GM18519 (cell line): Measurements from ENCODE around the gene ZMIZ1.

Experiments used
- ATAC-seq: cut with Tn5 transposase; IDR thresholded peaks from one replicate; pipeline ENCODE4 v1.9.1; 2021; ENCODE audit warnings: mild to moderate bottlenecking, moderate library complexity; ENCODE audit not compliant: unreplicated experiment, low FRiP score

Gene ZMIZ1

DNA sequence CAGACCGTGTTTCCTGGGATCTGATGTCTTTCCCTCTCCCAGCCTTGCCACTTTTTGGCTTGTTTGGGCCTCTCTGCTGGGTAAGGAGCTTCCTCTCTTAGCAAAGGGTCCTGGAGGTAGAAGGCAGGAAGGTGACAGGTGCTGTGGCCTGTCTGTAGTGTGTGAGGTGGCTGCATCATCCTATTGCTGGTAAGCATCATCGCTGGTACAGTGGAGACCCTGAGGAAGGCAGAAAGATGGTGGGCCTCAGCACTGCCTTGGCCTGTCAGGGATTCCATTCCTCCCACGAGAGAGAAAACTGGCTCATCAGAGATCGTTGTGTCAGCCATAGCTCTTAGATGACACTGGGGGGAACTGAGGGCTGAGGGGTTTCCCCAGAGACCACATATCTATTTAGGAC, 46.5 kb downstream of the ZMIZ1 start:
- no peak for ATAC-seq

DNA sequence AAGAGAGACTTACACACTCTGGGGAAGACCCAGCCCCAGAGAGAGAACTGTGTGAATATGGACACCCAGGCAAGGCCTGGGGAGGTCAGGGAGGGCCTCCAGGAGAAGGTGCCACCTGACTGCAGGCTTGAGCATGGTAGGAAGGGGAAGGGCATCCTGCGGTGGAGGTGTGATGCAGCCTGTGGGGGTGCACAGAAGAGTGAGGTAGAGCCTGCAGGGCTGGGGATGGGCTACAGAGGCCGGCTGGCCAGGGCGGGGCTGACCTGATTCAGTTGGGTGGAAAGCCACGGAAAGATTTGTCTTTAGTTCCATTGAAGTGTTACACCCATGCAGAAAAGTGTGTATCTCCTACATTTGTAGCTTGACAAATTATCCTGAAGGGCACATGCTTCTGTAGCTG, 47.6 kb downstream of the ZMIZ1 start:
- ATAC-seq, result no peak

DNA sequence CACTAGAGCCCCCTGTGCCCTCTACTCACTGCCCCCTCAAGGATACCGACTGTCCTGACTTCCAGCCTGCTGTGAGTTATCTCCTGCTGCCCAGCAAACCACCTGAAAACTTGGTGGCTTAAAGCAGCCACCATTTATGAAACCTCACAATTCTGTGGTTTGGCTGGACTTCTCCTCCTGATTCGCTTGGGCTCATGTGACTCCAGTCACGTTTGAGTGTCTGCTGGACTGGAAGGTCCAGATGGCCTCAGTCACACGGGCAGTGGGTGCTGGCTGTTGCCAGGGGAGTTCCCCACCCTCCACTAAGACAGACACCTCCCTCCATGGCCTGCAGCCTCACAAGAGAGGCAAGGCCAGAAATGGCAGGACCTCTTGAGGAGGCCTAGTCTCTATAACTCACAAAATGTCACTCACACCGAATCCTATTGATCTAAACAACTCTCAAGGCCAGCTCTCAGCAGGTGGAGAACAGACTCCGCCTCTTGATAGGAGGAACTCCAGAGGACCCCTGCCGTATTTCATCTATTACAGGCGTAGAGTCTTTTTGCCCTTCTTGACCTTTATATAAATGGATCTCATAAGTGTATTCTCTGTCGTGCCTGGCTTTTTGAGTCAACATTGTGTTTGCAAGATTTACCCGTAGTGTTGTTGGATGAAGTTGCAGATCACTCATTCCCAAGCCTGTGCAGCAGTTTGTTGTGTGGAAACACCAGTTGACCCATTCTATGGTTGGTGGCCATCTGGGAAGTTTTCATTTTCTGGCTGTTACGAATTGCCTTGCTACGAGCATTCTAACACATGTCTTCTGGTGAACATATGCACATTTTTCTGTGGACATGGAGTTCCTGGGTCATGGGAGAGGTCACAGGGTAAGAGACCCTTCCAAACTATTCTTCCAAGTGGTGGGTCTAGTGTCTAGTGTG, 48.3 kb downstream of the ZMIZ1 start:
- no peak for ATAC-seq

DNA sequence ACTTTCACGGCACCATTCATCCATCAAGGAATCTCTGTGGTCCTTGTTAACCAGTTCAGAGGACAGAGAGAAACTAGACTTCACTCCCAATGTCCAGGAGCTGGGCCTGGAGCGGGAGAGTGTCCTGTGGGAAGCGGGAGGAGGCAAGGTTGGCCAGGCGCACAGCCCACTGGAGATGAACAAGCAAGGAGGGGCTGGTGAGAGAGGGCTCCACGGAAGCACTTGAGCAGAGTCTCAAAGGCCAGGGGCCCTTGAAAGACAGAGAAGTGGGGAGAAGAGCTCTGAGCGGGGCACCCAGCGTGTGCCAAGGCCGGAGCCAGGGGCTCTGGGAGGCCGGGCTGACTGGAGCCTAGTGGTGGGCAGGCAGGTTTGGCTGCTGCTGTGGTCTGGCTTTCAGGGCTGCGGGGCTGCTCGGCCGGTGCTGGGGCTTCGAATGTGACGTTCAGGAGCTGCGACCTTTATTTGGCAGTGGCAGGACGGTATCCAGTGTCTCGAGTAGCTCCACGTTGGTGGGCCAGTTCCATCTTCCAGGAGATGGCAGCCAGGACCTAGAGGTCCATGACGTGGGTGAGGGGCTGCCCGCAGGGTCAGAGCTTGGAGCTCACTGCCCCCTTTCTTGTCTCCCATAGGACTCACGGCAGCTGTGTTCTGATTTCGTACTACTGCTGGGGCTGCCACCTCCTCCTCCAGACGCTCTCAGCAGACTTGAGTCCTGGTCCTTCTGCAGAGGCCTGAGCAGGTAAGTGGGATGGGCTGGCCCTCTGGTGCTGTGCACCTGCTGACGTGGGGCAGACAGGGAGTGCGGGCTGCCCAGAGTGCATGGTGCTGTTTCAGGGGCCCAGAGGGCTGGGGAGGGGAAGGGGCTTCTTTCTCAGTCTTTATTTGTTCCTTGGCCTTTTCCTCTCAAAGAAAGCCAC, 49.8 kb downstream of the ZMIZ1 start:
- no peak for ATAC-seq

DNA sequence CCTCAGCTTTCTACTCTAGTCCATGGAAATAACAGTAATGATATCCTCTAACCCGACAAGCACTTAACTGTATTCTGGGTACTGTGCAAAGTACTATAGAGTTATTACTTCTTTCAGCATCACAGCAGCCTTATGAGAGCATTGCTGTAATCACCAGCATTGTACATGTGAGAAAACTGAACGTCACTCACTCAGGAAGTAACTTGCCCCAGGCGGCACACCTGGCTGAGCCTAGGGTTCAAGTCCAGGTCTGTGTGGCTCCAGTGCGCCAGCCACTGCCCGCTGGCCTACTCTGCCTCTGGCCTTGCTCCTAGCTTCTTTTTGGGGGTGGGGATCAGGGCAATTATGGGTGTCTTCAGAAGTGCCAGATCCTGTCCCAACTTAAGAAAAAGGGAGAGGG, 50.5 kb downstream of the ZMIZ1 start:
- no peak for ATAC-seq

DNA sequence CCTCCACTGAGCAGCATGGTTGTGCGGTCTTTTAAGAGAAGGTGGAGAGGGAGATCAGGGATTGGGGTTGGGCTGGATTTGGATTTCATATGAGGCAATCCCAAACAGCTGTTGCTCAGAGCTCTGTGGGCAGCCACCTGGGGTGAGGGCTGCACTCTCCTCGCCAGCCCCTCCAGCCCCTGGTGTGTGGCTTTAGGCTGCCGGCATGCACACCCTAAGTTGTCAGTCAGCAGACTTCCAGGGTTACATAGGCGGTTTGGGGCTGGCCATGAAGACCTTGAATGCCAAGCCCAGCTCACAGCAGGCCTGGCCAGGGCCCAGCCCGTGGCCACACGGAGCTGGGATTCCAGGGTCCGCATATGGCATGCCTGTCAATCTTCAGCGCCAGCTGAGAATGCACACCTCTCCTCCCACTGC, 54.8 kb downstream of the ZMIZ1 start:
- ATAC-seq, result no peak

DNA sequence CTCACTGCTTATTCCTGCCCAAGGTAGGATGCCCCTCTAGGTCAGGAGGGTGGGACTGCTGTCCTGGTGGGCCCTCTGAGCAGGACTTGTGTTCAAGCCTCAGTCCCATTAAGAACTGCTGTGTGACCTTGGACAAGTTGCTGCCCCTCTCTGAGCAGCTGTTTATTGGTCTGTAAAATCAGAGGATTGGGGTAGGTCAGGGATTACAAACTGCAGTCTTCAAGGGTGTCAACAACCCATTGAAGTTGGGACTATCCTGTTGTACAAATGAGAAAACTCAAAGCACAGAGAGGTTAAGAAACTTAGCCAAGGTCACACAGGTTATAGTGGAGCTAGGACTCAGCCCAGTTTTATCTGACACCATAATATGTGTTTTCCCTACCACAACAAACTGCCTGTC, 55.3 kb downstream of the ZMIZ1 start:
- no peak for ATAC-seq

DNA sequence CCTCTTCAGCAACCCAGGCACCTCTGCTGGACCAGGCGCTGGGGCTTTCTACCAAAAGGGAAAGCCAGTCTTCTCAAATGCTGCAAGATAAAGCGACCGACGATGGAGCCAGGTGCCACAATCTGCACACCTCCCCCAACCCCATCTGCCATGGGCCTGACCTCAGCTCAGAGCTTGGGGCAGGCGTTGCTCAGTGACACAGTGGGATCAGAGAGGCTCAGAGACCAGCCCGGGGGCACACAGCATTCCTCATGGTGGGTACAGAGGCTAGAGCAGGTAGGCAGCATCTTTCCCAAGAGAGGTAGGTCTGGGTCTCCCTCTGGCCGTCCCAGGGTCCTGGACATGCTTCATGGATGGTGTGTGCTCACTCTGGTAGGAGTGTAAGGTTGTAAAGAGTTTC, 56.3 kb downstream of the ZMIZ1 start:
- no peak for ATAC-seq

DNA sequence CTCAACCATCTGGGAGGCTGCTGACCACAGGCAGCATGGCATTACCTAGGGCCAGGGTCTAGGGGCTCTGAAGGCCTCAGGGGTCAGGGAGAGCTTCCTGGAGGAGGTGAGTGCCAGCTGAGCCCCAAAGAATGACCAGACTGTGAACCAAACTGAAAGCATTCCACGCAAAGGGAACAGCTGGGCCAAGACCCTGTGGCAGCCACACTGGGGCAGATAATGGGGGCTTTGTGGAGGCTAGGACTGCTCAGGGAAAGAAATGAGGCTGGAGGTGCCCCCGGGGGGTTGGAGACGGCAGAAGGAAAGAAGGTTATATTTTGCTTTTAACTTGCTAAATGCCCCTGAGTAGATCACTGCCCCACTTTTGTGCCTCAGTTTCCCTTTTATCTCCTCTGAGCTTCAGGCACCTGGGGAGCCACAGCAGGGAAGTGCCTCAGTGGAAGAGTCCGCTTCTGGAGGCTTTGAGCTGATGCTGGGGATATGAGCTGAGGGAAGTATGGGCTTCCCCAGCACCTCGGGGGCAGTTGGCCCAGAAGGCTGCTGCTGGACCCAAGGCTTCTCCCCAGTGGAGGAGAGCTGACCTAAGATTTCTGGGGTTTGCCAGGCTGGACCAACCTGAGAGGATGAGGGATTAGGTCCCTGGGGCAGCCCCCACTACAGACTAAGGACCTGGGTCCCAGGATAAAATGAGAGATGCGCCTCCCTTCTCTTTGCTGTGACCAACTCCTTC, 57.8 kb downstream of the ZMIZ1 start:
- no peak for ATAC-seq

DNA sequence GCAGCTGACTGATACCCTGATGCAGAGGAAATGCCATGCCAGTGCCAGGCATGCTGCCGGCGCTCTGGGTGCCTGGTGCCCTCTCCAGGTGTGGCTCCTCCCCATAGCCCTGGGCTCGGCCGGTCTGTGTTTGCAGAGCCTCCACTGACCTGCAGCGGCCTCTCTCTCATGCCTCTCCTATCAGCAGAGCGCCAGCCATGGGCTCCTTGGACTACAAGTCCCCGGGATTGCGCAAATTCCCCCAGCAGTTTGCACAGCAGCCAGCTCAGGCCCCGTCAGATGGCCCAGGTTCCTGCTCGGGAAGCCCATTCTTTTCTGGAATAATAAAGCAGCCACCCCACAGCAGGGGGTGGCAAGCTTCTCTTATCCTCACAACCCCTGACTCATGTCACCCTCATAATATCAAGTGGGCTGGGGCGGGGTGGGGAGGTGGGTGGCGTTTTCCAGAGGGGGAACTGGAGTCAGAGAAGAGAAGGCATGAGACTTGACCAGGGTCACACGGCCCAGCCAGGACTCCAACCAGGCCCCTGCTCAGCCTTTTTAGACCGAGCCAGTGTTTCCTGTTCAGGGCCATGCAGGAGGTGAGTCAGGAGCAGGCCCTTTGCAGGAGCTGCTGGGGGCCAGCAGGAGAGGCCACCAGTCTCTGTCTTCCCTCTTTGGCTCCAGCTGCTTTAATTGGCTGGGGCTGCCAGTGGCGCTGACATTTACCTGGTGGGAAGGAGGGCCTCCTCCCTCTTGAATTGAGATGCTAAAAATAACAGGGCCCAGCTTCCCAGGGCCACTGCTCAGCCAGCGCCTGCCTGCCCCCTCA, 58.6 kb downstream of the ZMIZ1 start:
- no peak for ATAC-seq

DNA sequence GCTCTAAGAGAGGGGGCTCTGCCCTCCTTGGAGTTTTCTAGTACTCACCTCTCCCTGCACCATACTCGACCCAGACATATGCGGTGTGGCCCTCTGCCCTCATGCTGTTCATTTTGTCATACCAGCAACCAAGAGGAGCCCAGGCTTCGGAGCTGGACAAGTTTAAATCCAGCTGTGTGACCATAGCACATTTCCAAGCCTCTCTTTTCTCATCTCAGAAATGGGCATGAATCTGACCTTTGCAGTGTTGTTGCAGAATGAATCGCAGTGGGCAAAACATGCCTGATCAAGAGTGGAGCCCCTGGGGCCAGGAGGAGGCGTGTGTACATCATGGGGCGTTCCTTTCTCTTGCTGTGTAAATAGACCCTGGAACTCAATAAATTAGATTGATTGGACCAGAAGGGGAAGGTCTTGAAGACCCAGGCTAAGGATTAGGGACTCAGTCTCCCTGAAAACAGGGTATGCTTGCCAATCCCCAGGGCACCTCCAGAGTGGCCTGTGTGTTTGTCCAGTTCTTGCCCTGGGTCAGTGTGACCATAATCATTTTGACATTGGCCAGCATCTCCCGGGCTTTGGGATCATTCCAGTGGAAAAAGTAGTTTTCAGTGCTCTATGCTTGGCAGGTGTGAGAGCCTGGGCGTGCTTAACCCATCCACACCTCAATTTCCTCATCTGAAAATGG, 59.6 kb downstream of the ZMIZ1 start:
- no peak for ATAC-seq

DNA sequence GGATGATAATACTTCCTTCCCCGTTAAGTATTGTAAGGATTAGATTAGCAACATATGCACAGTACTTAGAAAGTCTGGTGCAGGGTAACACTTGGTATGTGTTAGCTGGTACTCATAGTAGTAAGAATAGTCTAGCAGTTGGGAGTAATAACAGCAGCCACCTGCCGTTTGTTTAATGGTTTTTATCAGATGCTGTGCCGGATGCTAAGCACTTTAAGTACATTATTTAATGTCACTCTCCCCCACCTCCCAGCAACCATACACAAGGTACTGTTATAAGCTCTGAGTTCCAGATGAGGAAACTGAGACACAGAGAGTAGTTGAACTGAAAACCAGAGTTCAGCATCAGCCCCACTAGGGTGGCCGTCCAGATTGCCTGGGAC, 60.1 kb downstream of the ZMIZ1 start:
- ATAC-seq, result no peak

DNA sequence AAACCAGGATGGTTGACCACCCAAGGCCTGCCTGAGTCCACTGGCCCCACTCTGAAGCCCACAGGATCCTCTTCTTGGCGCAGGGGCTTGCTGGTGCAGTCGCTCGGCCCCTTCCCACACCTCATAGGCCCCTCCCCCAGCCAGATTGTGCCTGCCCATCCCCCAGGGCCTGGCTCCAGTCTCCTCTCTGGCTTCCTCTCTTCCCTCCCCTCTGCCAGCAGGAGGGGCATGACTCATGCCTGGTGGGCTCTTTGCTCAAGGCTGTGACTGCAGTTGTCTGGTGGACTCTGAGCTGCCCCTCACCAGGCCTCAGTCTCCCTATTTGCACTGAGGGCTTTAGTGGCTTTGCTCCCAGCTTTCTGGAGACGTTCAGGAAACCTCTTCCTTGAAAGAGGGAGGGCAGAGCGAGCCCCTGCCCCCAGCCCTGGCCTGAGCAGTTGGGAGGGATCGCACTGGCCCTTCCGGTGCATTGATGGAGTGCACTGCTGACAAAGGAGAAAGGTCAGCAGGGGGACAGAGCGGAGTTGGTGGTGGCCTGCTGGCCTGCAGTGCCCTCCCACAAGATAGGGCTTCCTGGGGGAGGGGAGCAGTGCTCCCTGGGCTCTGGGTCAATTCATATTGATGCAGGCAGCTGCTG, 60.7 kb downstream of the ZMIZ1 start:
- ATAC-seq, result no peak

DNA sequence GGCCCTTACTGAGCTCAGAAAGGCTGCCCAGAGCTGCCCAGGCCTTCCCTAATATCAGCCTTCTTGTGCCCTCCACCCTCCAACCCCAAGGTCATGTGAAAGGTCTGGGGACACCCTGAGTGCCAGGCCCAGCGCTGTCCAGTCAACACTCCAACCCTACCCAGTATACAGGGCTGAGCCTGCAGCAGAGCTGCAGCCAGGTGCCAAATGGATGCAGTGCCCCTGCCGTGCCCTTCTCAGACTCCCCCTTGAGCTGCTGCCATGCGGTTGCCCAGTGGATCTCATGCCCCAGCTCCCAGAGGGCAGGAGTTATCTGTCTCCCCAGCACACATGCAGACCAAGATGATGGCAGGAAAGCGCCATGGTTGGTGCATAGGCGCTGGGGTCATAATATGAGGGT, 61.5 kb downstream of the ZMIZ1 start:
- ATAC-seq, result no peak

DNA sequence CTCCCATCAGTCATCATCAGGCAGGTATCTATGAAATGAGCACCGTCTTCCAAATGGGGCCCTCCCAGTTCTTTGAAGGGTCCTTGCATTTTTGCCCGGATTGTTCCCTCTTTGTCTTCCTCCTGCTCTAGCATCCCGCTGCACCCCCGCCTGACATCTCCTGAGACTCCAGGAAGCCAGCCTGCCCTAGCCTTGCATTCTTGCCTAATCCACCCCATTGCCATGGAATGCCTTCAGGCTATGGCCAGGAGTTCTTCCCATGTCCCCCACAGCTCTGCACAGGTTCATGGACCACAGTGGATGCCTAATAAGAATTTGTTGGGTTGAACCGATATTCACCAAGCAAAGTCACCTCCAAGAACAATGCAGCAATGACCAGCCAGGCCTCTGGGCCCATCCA, 62.1 kb downstream of the ZMIZ1 start:
- ATAC-seq, result no peak

DNA sequence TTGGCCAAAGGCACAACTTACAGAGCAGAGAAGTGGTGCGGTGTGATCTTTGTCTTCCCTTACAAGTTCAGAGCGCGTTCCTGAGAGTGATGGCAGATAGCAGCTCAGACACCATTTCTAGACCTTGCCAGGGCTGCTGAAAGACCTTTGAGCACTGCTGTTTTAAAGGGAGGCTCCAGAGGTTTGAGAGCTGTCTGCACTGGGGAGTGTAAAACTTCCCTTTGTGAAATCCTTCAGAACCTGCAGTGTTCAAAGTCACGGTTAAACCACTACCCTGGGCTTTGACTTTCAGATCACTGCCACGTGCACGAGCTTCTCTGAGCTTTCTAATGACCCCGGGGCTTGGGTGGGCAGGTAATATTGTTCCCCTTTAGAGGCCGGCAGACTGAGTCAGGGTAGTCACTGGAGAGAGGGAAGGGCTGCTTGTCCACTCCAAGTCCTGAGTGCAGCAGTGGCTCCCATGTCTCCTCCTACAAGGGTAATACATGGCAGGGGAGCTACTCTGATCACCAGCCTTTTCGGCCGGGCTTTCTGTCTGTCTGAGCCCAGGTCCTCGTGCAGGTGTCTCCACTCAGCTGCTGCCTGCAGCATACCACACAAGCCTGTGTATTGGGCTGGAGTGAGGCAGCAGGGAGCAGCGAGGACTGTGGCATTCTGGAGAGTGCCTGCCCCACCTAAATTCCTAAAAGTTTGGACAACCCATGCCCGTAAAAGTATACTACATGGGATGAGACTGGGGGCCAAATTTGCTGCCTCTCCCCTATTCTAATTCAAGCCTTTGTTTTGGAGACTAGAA, 63.3 kb downstream of the ZMIZ1 start:
- ATAC-seq, result no peak

DNA sequence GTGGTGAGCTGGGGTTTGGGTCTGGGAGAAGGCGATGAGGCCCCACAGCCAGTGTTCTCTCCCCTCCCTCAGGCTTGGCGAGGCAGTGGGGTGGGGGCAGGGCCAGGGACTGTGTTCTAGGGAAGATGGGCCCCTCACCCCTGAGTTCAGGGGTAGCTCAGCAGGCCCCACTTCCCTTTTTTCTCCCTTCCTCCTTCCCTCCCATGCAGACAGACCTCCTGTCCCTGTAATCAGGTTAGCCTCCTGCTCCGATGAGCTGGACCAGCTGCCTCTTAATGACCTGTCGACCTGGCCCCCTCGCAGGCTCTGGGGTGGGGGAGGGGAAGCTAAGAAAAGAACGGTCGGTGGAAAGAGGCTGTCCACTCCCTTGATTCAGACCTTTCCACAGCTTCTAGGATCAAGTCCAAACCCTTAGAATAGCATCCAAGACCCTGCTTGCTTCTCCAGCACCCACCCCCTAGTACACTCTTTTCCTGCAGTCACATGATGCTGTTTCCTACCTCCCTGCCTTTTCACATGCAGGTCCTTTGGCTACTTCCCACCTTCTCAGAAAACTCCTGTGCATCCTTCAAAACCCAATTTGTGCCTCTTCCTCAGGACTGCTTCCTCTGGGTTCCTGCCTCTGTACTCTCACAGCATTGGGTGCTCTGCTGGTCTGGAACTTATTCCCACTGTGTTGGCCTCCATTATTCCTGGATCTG, 64.1 kb downstream of the ZMIZ1 start:
- no peak for ATAC-seq

DNA sequence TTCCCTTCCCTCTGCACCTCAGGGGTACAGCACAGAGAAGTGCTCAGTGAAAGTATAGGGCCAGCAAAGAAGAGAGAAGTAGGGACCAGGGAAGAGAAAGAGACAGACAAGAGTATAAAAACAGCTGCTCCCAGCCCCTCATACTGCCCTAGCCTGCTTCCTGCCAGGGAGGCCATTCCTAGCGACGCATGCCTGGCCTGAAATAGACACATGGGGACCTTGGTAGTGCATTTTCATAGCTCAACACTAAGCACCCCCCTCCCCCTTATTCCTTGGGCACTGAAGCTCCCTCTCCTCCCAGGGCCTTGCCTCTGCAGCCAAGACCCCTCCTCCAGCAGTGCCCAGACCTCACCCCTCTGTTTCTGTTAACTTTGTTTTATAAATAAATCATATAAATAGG, 64.7 kb downstream of the ZMIZ1 start:
- no peak for ATAC-seq
